Measurements from ENCODE around the gene ENPP1.

DNA sequence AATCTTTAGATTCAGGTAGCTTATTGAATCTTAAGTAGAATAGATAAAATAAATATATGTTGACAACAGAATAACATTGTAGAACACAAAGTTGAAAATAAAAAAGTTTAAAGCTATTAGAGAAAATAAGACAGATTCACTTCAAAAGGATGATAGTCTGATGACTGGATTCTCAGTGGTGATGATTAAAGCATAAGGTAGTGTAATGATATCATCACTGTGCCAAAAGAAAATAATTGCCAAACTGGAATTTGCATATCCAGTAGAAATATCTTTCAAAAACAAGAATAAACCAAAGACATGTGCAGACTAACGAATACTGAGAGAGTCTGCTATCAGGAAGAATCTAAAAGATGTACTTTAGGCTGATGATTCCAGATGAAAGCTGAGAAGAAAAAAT lies 30.2 kb downstream of the ENPP1 start:
- TF ChIP-seq, protein P1, sequence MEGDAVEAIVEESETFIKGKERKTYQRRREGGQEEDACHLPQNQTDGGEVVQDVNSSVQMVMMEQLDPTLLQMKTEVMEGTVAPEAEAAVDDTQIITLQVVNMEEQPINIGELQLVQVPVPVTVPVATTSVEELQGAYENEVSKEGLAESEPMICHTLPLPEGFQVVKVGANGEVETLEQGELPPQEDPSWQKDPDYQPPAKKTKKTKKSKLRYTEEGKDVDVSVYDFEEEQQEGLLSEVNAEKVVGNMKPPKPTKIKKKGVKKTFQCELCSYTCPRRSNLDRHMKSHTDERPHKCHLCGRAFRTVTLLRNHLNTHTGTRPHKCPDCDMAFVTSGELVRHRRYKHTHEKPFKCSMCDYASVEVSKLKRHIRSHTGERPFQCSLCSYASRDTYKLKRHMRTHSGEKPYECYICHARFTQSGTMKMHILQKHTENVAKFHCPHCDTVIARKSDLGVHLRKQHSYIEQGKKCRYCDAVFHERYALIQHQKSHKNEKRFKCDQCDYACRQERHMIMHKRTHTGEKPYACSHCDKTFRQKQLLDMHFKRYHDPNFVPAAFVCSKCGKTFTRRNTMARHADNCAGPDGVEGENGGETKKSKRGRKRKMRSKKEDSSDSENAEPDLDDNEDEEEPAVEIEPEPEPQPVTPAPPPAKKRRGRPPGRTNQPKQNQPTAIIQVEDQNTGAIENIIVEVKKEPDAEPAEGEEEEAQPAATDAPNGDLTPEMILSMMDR (conservative IDR thresholded peaks at IDR 0.05; ENCODE audit: low read depth, low read length), result no peak
- TF ChIP-seq POLR2A (IDR thresholded peaks at IDR 0.05; ENCODE audit: low read depth, low read length), result no peak

All from IMR-90 (cell line).